ENCODE results near the gene CACNG3. TPM values are rescaled to one million over a fixed set of nuclear protein-coding genes. Genes with fewer than 3 reads are reported as not detected.

The CACNG3 gene
- total RNA-seq, 3 donors from 2014 or later (not counting 1 experiment from before 2014, with no cell fraction given), result not detected

GRCh38 chr16:24319126-24319814 is 63.1 kb downstream of the CACNG3 start:
- Mint-ChIP-seq H3K4me3 (no peak overlapping the region), H3K36me3 (no peaks in the 10 kb centered on the region), H3K27me3 (ENCODE audit: low read depth in 2 of 2) (peaks cover 14 to 21% of the 10 kb centered on the region in 2 donors), H3K27ac (no peak overlapping the region), H3K4me1 (no peaks in the 10 kb centered on the region), H3K9me3 (no peaks in the 10 kb centered on the region)
- Histone ChIP-seq H3K4me3 (ENCODE audit: low read length) (no peak overlapping the region), H3K4me1 (ENCODE audit: control insufficient read depth, insufficient read depth, low read length) (no peaks in the 10 kb centered on the region), H3K36me3 (ENCODE audit: control insufficient read depth, insufficient read depth, low read length) (no peaks in the 10 kb centered on the region), H3K27me3 (ENCODE audit: control insufficient read depth, insufficient read depth, low read length) (no peaks in the 10 kb centered on the region), H3K27ac (ENCODE audit: low read length) (no peak overlapping the region), H3K9me3 (ENCODE audit: control insufficient read depth, insufficient read depth, low read length) (no peaks in the 10 kb centered on the region)
- 71% methylated on average over 5 of the region's 5 CpGs for WGBS (ENCODE audit: insufficient coverage)
- DNase-seq (no peak), ATAC-seq (no peak)
- intact Hi-C loops (cut with micrococcal nuclease), result no loop called here
- TF ChIP-seq CTCF (IDR thresholded peaks at IDR 0.05), result no peak

- WGBS (ENCODE audit: insufficient coverage), result 46% methylated on average over 10 of the region's 10 CpGs
Measured at GRCh38 chr16:24322106-24322505, 66.0 kb downstream of the CACNG3 start.

GRCh38 chr16:24324421-24324820 is 68.3 kb downstream of the CACNG3 start:
- Histone ChIP-seq H3K4me1 (ENCODE audit: control insufficient read depth, insufficient read depth, low read length) (no peaks in the 10 kb centered on the region), H3K9me3 (ENCODE audit: control insufficient read depth, insufficient read depth, low read length) (no peaks in the 10 kb centered on the region), H3K4me3 (ENCODE audit: low read length) (no peak overlapping the region), H3K27me3 (ENCODE audit: control insufficient read depth, insufficient read depth, low read length) (no peaks in the 10 kb centered on the region), H3K27ac (ENCODE audit: low read length) (no peak overlapping the region), H3K36me3 (ENCODE audit: control insufficient read depth, insufficient read depth, low read length) (no peaks in the 10 kb centered on the region)
- Mint-ChIP-seq H3K36me3 (no peaks in the 10 kb centered on the region), H3K4me1 (no peaks in the 10 kb centered on the region), H3K27ac (no peak overlapping the region), H3K27me3 (ENCODE audit: low read depth in 2 of 2) (peaks cover 0 to 19% of the 10 kb centered on the region in 2 donors), H3K9me3 (no peaks in the 10 kb centered on the region), H3K4me3 (no peak overlapping the region)
- DNase-seq, result no peak
- no peak for TF ChIP-seq CTCF (IDR thresholded peaks at IDR 0.05)
- 67% methylated on average over 1 of the region's 1 CpG for WGBS (ENCODE audit: insufficient coverage)
- intact Hi-C loops (cut with micrococcal nuclease), result no loop called here
- no peak for ATAC-seq

More at GRCh38 chr16:24322106-24322505, 66.0 kb downstream of the CACNG3 start:
- intact Hi-C loops (cut with micrococcal nuclease), result no loop called here
- H3K27me3 ChIP-seq (ENCODE audit: control insufficient read depth, insufficient read depth, low read length), result no peaks in the 10 kb centered on the region
- Mint-ChIP-seq H3K9me3 (no peaks in the 10 kb centered on the region), H3K4me3 (no peak overlapping the region), H3K4me1 (no peaks in the 10 kb centered on the region), H3K27me3 (ENCODE audit: low read depth in 2 of 2) (peaks cover 7 to 22% of the 10 kb centered on the region in 2 donors), H3K36me3 (no peaks in the 10 kb centered on the region), H3K27ac (no peak overlapping the region)
- TF ChIP-seq CTCF (IDR thresholded peaks at IDR 0.05), result no peak
- no peak for ATAC-seq
- no peak for DNase-seq
- H3K27ac ChIP-seq (ENCODE audit: low read length), result no peak overlapping the region
- no peaks in the 10 kb centered on the region for H3K4me1 ChIP-seq (ENCODE audit: control insufficient read depth, insufficient read depth, low read length)
- no peaks in the 10 kb centered on the region for H3K9me3 ChIP-seq (ENCODE audit: control insufficient read depth, insufficient read depth, low read length)
- no peak overlapping the region for H3K4me3 ChIP-seq (ENCODE audit: low read length)
- no peaks in the 10 kb centered on the region for H3K36me3 ChIP-seq (ENCODE audit: control insufficient read depth, insufficient read depth, low read length)
